Esophagus muscularis mucosa (tissue), 4 donors: ENCODE data around the gene THSD7A.

Experiments used
- EP300 ChIP-seq: sonication (generic); formaldehyde crosslinking; IDR thresholded peaks from one replicate; pipeline ENCODE4 v1.6.1; 2017; ENCODE audit warnings: antibody characterized with exemption
- POLR2A ChIP-seq: fragments of 450-650 bp; IDR thresholded peaks from one replicate; pipeline ENCODE4 v1.6.1; 2017; ENCODE audit warnings: antibody characterized with exemption, moderate library complexity, mild to moderate bottlenecking, low read depth
- POLR2AphosphoS5 ChIP-seq, 2 donors: sonication (generic); formaldehyde crosslinking; IDR thresholded peaks; one replicate each; pipeline ENCODE4 v1.6.1; 2017; ENCODE audit warnings: antibody characterized with exemption in 2 of 2
- TF ChIP-seq, protein P1 (sequence below), 3 experiments: fragments of 200-600 bp in 2 of 3; fragments of 450-650 bp in 1 of 3; sonication (generic) in 2 of 3; IDR thresholded peaks; one replicate each; pipeline ENCODE4 v1.5.1; 2017 to 2019; ENCODE audit warnings: antibody characterized with exemption in 3 of 3, mild to moderate bottlenecking in 2 of 3, moderate library complexity in 1 of 3

DNA sequence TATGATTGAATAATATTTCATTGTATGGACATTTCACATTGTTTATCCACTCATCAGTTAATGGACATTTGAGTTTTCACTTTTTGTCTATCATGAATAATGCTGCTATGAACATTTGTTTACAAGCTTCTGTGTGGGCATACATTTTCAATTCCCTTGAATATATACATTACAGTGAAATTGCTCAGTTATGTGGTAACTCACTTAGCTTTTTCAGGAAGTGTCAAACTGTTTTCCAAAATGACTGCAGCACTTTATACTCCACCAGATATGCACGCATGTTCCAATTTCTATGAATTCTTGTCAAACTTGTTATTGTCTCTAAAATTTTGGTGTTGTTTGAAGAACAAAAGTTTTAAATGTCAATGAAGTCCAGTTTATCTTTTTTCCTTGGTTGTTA lies 401.2 kb downstream of the THSD7A start:
- TF ChIP-seq POLR2A (no peak), EP300 (no peak), POLR2AphosphoS5 (IDR thresholded peaks at IDR 0.05) (no peak)
- TF ChIP-seq, protein P1, sequence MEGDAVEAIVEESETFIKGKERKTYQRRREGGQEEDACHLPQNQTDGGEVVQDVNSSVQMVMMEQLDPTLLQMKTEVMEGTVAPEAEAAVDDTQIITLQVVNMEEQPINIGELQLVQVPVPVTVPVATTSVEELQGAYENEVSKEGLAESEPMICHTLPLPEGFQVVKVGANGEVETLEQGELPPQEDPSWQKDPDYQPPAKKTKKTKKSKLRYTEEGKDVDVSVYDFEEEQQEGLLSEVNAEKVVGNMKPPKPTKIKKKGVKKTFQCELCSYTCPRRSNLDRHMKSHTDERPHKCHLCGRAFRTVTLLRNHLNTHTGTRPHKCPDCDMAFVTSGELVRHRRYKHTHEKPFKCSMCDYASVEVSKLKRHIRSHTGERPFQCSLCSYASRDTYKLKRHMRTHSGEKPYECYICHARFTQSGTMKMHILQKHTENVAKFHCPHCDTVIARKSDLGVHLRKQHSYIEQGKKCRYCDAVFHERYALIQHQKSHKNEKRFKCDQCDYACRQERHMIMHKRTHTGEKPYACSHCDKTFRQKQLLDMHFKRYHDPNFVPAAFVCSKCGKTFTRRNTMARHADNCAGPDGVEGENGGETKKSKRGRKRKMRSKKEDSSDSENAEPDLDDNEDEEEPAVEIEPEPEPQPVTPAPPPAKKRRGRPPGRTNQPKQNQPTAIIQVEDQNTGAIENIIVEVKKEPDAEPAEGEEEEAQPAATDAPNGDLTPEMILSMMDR (IDR thresholded peaks at IDR 0.05), result no peak
